ENCODE data around the gene ARMC5. TPM values are rescaled to one million over a fixed set of nuclear protein-coding genes. Genes with fewer than 3 reads are reported as not detected.
"Not testable (repeated sequence)": the region's sequence is repeated elsewhere in the genome, so short reads cannot be mapped to it uniquely, and the experiment has no call there.

The ARMC5 gene
- total RNA-seq, 6 donors from 2014 or later, result 6.6 to 18.9 (median 16.2) TPM

DNA sequence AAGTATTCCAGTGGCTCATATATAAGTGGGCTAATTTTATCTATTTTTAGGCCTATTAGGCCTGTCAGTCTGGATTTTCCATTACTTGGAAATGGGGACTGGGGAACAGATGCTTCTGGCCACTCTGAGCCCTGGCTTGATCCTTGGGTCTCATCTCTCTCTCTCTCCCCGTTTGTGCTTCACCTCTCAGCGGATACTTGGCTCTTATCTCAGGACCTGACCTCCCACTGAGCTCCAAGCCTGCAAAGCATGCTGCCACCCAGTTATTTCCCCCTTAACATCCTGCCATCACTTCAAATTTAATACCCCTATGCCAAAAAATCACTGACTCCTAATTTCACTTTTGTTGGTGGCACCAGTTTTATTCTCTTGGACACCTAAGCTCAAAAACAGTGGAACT lies 20.9 kb upstream of the ARMC5 start:
- no peak for TF ChIP-seq EP300 (IDR thresholded peaks at IDR 0.05)
- TF ChIP-seq, protein P1, sequence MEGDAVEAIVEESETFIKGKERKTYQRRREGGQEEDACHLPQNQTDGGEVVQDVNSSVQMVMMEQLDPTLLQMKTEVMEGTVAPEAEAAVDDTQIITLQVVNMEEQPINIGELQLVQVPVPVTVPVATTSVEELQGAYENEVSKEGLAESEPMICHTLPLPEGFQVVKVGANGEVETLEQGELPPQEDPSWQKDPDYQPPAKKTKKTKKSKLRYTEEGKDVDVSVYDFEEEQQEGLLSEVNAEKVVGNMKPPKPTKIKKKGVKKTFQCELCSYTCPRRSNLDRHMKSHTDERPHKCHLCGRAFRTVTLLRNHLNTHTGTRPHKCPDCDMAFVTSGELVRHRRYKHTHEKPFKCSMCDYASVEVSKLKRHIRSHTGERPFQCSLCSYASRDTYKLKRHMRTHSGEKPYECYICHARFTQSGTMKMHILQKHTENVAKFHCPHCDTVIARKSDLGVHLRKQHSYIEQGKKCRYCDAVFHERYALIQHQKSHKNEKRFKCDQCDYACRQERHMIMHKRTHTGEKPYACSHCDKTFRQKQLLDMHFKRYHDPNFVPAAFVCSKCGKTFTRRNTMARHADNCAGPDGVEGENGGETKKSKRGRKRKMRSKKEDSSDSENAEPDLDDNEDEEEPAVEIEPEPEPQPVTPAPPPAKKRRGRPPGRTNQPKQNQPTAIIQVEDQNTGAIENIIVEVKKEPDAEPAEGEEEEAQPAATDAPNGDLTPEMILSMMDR (IDR thresholded peaks at IDR 0.05), result no peak
- no peak for TF ChIP-seq POLR2AphosphoS5 (IDR thresholded peaks at IDR 0.05)
- TF ChIP-seq POLR2A (IDR thresholded peaks at IDR 0.05), result no peak
- Histone ChIP-seq H3K27ac (no peak overlapping the region), H3K36me3 (no peaks in the 10 kb centered on the region), H3K4me3 (no peak overlapping the region), H3K4me1 (peaks cover 3 to 13% (median 8%) of the 10 kb centered on the region in 4 donors), H3K27me3 (no peaks in the 10 kb centered on the region), H3K9me3 (no peaks in the 10 kb centered on the region)
- no peak for DNase-seq
- WGBS, 2 donors, result 55 to 70% methylated on average over 2 of the region's 2 CpGs
- ATAC-seq (ENCODE audit: low FRiP score in 2 of 2), result no peak

DNA sequence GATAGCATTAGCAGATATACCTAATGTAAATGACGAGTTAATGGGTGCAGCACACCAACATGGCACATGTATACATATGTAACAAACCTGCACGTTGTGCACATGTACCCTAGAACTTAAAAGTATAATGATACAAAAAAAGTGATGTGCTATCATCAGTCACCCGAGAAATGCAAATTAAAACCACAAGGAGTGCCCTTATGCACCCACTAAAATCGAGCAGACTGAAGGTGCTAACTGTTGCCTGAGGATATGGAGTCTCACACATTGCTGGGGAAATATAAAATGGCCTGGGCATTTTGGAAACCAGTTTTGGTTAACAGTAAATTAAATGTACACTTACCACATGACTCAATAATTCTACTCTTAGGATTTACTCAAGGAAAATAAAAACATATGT lies 20.3 kb upstream of the ARMC5 start:
- 59 to 75% methylated on average over 4 of the region's 4 CpGs for WGBS, 2 donors
- H3K36me3 ChIP-seq; H3K9me3 ChIP-seq; H3K27me3 ChIP-seq; H3K4me3 ChIP-seq; DNase-seq; ATAC-seq (ENCODE audit: low FRiP score in 2 of 2); H3K27ac ChIP-seq: not testable (repeated sequence)
- H3K4me1 ChIP-seq, result peaks cover 3 to 13% (median 8%) of the 10 kb centered on the region in 4 donors

DNA sequence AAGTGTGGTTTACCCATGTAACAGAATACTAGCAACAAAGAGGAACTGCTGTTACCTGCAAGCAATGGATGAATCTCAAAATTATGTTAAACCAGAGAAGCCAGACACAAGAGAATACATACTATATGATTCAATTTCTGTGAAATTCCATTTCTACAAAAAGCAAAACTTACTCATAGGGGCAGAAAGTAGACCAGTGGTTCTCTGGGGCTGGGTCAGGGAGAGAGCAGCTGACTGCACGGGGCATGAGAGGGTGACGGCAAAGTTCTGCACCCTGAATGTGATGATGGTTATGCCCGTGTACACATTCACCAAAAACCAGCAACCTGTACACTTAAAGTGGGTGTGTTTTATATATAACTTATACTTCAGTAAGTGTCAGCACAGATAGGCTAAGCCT lies 19.8 kb upstream of the ARMC5 start:
- Histone ChIP-seq H3K36me3 (no peaks in the 10 kb centered on the region), H3K27ac (no peak overlapping the region), H3K4me3 (no peak overlapping the region), H3K4me1 (peaks cover 3 to 13% (median 8%) of the 10 kb centered on the region in 4 donors), H3K27me3 (no peaks in the 10 kb centered on the region), H3K9me3 (no peaks in the 10 kb centered on the region)
- no peak for ATAC-seq (ENCODE audit: low FRiP score in 2 of 2)
- 75 to 82% methylated on average over 3 of the region's 3 CpGs for WGBS, 2 donors
- DNase-seq, result no peak
- TF ChIP-seq POLR2A (IDR thresholded peaks at IDR 0.05) (no peak), POLR2AphosphoS5 (IDR thresholded peaks at IDR 0.05) (no peak), EP300 (IDR thresholded peaks at IDR 0.05) (no peak)
- TF ChIP-seq, protein P1 (IDR thresholded peaks at IDR 0.05), result no peak

DNA sequence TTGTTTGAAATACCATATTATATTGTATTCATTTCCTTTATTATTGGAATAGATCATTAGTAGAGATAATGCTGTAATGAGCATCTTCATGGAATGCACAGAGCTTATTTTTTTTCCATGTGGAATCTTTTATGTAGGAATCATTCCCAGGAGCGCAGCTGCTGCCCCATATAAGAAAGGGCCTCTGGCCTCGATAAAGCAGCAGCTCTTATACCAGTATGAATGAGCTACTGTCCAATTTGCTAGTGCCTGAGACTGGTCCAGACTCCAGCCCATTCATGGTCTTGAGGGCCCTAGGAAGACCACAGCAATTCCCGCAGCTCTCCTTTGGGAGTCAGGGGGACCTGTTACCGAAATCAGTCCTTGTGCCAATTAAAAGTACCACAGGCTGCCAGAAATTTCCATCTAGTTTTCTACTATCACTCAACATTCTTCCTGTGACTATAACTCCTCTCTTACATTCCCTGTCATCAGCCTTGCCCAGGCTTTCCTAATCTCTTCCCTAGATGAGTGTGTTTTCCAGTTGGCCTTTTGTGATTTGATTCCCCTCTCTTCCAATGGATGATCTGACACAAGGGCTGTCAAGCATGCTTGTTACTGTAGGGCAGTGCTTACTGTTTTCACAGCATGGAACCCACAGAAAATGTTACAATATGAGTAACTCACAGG lies 18.7 kb upstream of the ARMC5 start:
- Histone ChIP-seq H3K27ac (no peak overlapping the region), H3K27me3 (no peaks in the 10 kb centered on the region), H3K4me3 (no peak overlapping the region), H3K36me3 (no peaks in the 10 kb centered on the region), H3K9me3 (no peaks in the 10 kb centered on the region), H3K4me1 (peaks cover 3 to 13% (median 8%) of the 10 kb centered on the region in 4 donors)
- TF ChIP-seq, protein P1 (IDR thresholded peaks at IDR 0.05), result no peak
- no peak for TF ChIP-seq POLR2AphosphoS5 (IDR thresholded peaks at IDR 0.05)
- TF ChIP-seq POLR2A (IDR thresholded peaks at IDR 0.05), result no peak
- TF ChIP-seq EP300 (IDR thresholded peaks at IDR 0.05), result no peak
- ATAC-seq (ENCODE audit: low FRiP score in 2 of 2), result no peak
- no peak for DNase-seq
- 86 to 90% methylated on average over 4 of the region's 4 CpGs for WGBS, 2 donors

DNA sequence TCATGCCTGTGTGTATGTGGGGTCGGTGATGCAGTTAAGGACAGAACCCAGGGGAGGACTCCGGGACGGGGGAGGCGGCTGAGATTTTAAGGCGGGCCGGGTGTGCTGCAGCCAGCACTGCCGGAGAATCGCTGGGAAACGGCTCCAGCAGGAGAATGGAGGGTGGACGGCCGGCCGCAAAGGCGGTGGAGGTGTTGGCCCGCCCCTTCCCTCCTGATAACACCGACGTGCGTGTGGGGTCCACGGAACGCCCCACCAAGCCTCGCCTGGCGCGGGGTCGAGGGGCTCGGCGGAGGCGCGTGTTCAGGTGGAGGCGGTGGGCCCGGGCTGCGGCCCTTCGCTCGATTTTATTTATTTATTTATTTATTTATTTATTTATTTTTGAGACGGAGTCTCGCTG lies 17.3 kb upstream of the ARMC5 start:
- 75 to 81% methylated on average over 32 to 34 of the region's 34 CpGs for WGBS, 2 donors
- H3K4me3 ChIP-seq, result peak overlapping the region in 3 of 4 donors; percentile 60 to 83 (median 77)
- H3K9me3 ChIP-seq, result no peaks in the 10 kb centered on the region
- peaks cover 3 to 13% (median 8%) of the 10 kb centered on the region in 4 donors for H3K4me1 ChIP-seq
- peak overlapping the region; percentile 85 to 91 (median 88) for H3K27ac ChIP-seq
- H3K36me3 ChIP-seq, result no peaks in the 10 kb centered on the region
- H3K27me3 ChIP-seq, result no peaks in the 10 kb centered on the region
- DNase-seq, result peak in 1 of 2 donors; percentile 81
- peak in 1 of 2 donors; percentile 28 for ATAC-seq (ENCODE audit: low FRiP score in 2 of 2)
- TF ChIP-seq EP300 (IDR thresholded peaks at IDR 0.05), result no peak
- TF ChIP-seq POLR2AphosphoS5 (IDR thresholded peaks at IDR 0.05), result no peak
- TF ChIP-seq, protein P1 (IDR thresholded peaks at IDR 0.05), result no peak
- TF ChIP-seq POLR2A (IDR thresholded peaks at IDR 0.05), result no peak

DNA sequence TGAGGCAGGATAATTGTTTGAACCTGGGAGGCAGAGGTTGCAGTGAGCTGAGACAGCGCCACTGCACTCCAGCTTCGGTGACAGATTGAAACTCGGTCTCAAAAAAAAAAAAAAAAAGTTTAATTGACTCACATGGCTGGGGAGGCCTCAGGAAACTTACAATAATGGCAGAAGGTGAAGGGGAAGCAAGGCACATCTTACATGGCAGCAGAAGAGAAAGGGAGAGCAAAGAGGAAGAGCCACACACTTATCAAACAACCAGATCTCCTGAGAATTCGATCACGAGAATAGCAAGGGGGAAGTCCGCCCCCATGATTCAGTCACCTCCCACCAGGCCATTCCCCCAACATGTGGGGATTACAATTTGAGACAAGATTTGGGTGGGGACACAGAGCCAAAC lies 13.4 kb upstream of the ARMC5 start:
- H3K9me3 ChIP-seq; H3K27ac ChIP-seq; H3K4me3 ChIP-seq; H3K27me3 ChIP-seq; ATAC-seq (ENCODE audit: low FRiP score in 2 of 2); DNase-seq; H3K36me3 ChIP-seq: not testable (repeated sequence)
- peaks cover 3 to 13% (median 8%) of the 10 kb centered on the region in 4 donors for H3K4me1 ChIP-seq
- 70% methylated on average over 6 of the region's 6 CpGs for WGBS, 2 donors
